RWPE2 (cell line): ENCODE data around the gene UBE2K.

Experiments
- ATAC-seq: fragments of 200-7000 bp; cut with Tn5 transposase; 3 replicates; pipeline ENCODE4 v1.9.1; 2021; ENCODE audit warnings: low read depth
- DNase-seq: peaks from one replicate; pipeline ENCODE4 v3.0.0-alpha.2; 2020; ENCODE audit warnings: low spot score
- H3K27ac ChIP-seq: fragments of 450-650 bp; 2 replicates; pipeline ENCODE4 v1.5.1; 2017; ENCODE audit warnings: mild to moderate bottlenecking; ENCODE audit not compliant: poor library complexity, severe bottlenecking
- H3K27me3 ChIP-seq: fragments of 250-450 bp; sonication (Bioruptor Pico); 2 replicates; pipeline ENCODE4 v1.5.1; 2021; ENCODE audit warnings: mild to moderate bottlenecking, moderate library complexity; ENCODE audit not compliant: insufficient read depth, poor library complexity, severe bottlenecking
- H3K36me3 ChIP-seq: fragments of 250-450 bp; sonication (Bioruptor Pico); 2 replicates; pipeline ENCODE4 v1.5.1; 2020; ENCODE audit warnings: low read depth, mild to moderate bottlenecking, moderate library complexity
- H3K4me1 ChIP-seq: fragments of 250-450 bp; sonication (Bioruptor Pico); 2 replicates; pipeline ENCODE4 v1.5.1; 2021; ENCODE audit warnings: mild to moderate bottlenecking, moderate library complexity; ENCODE audit not compliant: insufficient read depth, poor library complexity, severe bottlenecking
- H3K4me3 ChIP-seq: fragments of 250-450 bp; sonication (Bioruptor Pico); 2 replicates; pipeline ENCODE4 v1.5.1; 2021; ENCODE audit warnings: mild to moderate bottlenecking, moderate library complexity; ENCODE audit not compliant: severe bottlenecking
- H3K9me3 ChIP-seq: fragments of 250-450 bp; sonication (Bioruptor Pico); 2 replicates; pipeline ENCODE4 v1.5.1; 2021; ENCODE audit warnings: mild to moderate bottlenecking, moderate library complexity; ENCODE audit not compliant: severe bottlenecking
- CTCF ChIP-seq: fragments of 450-650 bp; IDR thresholded peaks from one replicate; pipeline ENCODE4 v1.5.1; 2017; ENCODE audit warnings: mild to moderate bottlenecking, moderate library complexity; ENCODE audit not compliant: poor library complexity, severe bottlenecking

UBE2K gene

GRCh38 chr4:39759569-39759968, 61.6 kb downstream of the UBE2K start:
- ATAC-seq (no peak), DNase-seq (no peak)
- peaks cover 2% of the 10 kb centered on the region for H3K9me3 ChIP-seq
- no peak for TF ChIP-seq CTCF
- H3K27ac ChIP-seq, result no peak overlapping the region
- no peaks in the 10 kb centered on the region for H3K4me1 ChIP-seq
- H3K4me3 ChIP-seq, result no peak overlapping the region
- H3K36me3 ChIP-seq, result peaks cover 83% of the 10 kb centered on the region
- no peaks in the 10 kb centered on the region for H3K27me3 ChIP-seq

GRCh38 chr4:39761005-39761667, 63.2 kb downstream of the UBE2K start:
- Histone ChIP-seq H3K36me3 (peaks cover 80% of the 10 kb centered on the region), H3K27me3 (no peaks in the 10 kb centered on the region), H3K4me1 (no peaks in the 10 kb centered on the region), H3K9me3 (no peaks in the 10 kb centered on the region), H3K27ac (no peak overlapping the region), H3K4me3 (no peak overlapping the region)
- no peak for TF ChIP-seq CTCF
- no peak for DNase-seq
- ATAC-seq, result no peak

- no peak for ATAC-seq
- Histone ChIP-seq H3K36me3 (peaks cover 79% of the 10 kb centered on the region), H3K27me3 (no peaks in the 10 kb centered on the region), H3K4me1 (no peaks in the 10 kb centered on the region), H3K27ac (no peak overlapping the region), H3K9me3 (no peaks in the 10 kb centered on the region), H3K4me3 (no peak overlapping the region)
- DNase-seq, result no peak
- TF ChIP-seq CTCF, result no peak
Observed at GRCh38 chr4:39763714-39764572, 66.0 kb downstream of the UBE2K start.

- Histone ChIP-seq H3K4me1 (no peaks in the 10 kb centered on the region), H3K4me3 (no peak overlapping the region), H3K9me3 (no peaks in the 10 kb centered on the region), H3K36me3 (peaks cover 63% of the 10 kb centered on the region), H3K27ac (no peak overlapping the region), H3K27me3 (no peaks in the 10 kb centered on the region)
- no peak for TF ChIP-seq CTCF
- ATAC-seq, result no peak
- DNase-seq, result no peak
Observed at GRCh38 chr4:39770005-39770404, 72.1 kb downstream of the UBE2K start.

GRCh38 chr4:39770471-39770870, 72.5 kb downstream of the UBE2K start:
- Histone ChIP-seq H3K27me3 (no peaks in the 10 kb centered on the region), H3K4me3 (no peak overlapping the region), H3K4me1 (no peaks in the 10 kb centered on the region), H3K27ac (no peak overlapping the region), H3K9me3 (no peaks in the 10 kb centered on the region), H3K36me3 (peaks cover 63% of the 10 kb centered on the region)
- DNase-seq, result no peak
- ATAC-seq, result no peak
- TF ChIP-seq CTCF, result no peak
